ENCODE data around the gene TPD52L1.

The TPD52L1 gene

GRCh38 chr6:125153391-125154117 is at the start of gene TPD52L1:
TSS of gene TPD52L1 (plus strand) at chr6:125153773. CDS start at chr6:125153952, 179 bp downstream.
- H3K27ac ChIP-seq, result peak within 1 kb of the TSS; percentile 59
- no peak for TF ChIP-seq ZFX (IDR thresholded peaks at IDR 0.05; ENCODE audit: borderline replicate concordance)
- TF ChIP-seq, protein P1, sequence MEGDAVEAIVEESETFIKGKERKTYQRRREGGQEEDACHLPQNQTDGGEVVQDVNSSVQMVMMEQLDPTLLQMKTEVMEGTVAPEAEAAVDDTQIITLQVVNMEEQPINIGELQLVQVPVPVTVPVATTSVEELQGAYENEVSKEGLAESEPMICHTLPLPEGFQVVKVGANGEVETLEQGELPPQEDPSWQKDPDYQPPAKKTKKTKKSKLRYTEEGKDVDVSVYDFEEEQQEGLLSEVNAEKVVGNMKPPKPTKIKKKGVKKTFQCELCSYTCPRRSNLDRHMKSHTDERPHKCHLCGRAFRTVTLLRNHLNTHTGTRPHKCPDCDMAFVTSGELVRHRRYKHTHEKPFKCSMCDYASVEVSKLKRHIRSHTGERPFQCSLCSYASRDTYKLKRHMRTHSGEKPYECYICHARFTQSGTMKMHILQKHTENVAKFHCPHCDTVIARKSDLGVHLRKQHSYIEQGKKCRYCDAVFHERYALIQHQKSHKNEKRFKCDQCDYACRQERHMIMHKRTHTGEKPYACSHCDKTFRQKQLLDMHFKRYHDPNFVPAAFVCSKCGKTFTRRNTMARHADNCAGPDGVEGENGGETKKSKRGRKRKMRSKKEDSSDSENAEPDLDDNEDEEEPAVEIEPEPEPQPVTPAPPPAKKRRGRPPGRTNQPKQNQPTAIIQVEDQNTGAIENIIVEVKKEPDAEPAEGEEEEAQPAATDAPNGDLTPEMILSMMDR (IDR thresholded peaks at IDR 0.05), result peak; percentile 98

- no peak for TF ChIP-seq ZFX (IDR thresholded peaks at IDR 0.05; ENCODE audit: borderline replicate concordance)
- TF ChIP-seq, protein P1 (IDR thresholded peaks at IDR 0.05), result no peak
- no peak overlapping the region for H3K27ac ChIP-seq
These were observed 49.1 kb upstream of the TPD52L1 start for GRCh38 chr6:125104425-125104824.

DNA sequence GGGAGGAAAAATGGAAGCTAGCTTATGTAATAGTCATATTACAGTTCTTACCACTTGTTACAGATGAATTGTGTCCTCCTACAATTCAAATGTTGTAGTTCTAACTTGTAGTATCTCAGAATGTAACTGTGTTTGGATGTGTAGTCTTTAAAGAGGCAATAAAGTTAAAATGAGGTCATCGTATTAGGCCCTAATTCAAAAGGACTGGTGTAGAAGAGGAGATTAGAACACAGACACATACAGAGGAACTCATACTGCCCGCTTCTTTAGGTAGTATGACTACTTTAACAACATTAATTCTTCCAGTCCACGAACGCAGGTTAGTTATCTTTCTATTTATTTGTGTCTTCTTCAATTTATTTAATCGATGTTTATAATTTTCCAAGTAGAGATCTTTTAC is 46.5 kb upstream of the TPD52L1 start:
- TF ChIP-seq, protein P1 (IDR thresholded peaks at IDR 0.05), result no peak
- TF ChIP-seq ZFX (IDR thresholded peaks at IDR 0.05; ENCODE audit: borderline replicate concordance), result no peak
- H3K27ac ChIP-seq, result no peak overlapping the region

DNA sequence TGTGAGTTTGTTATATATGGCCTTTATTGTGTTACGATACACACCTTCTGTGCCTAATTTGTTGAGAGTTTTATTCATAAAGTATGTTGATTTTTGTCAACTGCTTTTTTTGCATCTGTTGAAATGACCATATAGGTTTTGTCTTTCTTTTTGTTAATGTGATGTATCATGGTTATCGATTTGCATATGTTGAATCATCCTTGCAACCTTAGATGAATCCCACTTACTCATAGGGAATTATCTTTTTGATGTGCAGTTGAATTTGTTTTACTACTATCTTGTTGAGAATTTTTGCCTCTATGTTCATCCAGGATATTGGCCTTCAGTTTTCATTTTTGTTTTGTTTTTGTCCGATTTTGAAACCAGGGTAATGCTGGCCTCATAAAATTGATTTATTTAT is 45.7 kb upstream of the TPD52L1 start:
- TF ChIP-seq, protein P1 (IDR thresholded peaks at IDR 0.05), result no peak
- no peak for TF ChIP-seq ZFX (IDR thresholded peaks at IDR 0.05; ENCODE audit: borderline replicate concordance)
- no peak overlapping the region for H3K27ac ChIP-seq

- TF ChIP-seq, protein P1 (IDR thresholded peaks at IDR 0.05), result no peak
- no peak overlapping the region for H3K27ac ChIP-seq
These were observed 43.5 kb upstream of the TPD52L1 start for GRCh38 chr6:125110056-125110455.

- TF ChIP-seq, protein P1 (IDR thresholded peaks at IDR 0.05), result no peak
- TF ChIP-seq ZFX (IDR thresholded peaks at IDR 0.05; ENCODE audit: borderline replicate concordance), result no peak
- no peak overlapping the region for H3K27ac ChIP-seq
These were observed 42.2 kb upstream of the TPD52L1 start for GRCh38 chr6:125111219-125111983.

DNA sequence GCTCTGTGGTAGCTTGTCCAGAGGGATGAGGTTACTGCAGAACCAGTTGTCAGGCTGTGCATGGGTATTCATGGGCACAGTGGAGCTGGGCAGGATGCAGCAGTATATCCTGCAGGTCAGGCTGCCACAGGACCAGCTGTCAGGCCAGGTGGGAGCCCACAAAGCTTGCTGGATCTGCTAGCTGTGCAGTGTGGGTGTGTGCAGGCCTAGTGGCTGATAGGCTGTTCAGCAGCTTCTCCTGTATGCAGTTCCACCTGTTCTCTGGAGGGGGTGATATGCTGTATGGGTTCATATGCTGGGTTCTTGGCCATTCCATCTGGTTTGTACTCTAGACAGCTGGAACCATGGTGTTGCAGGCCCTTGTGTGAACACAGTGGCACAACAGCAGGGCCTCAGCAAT is 40.6 kb upstream of the TPD52L1 start:
- TF ChIP-seq, protein P1 (IDR thresholded peaks at IDR 0.05), result no peak
- no peak for TF ChIP-seq ZFX (IDR thresholded peaks at IDR 0.05; ENCODE audit: borderline replicate concordance)
- H3K27ac ChIP-seq, result no peak overlapping the region

Data from 22Rv1 (cell line).